Stimulated activated CD4-positive, alpha-beta T cell treated with anti-CD3 and anti-CD28 coated beads, Interleukin-4, amount 100 ng/mL, for 4 hours (primary cell): ENCODE data around the gene CLRN1.
"Not testable (repeated sequence)": the region's sequence is repeated elsewhere in the genome, so short reads cannot be mapped to it uniquely, and the experiment has no call there.

Source experiments
- DNase-seq, 2 experiments: peaks; one replicate each; pipeline ENCODE4 v3.0.0-alpha.2; 2020

The CLRN1 gene

GRCh38 chr3:150972366-150973071, at the start of gene CLRN1:
Gene CLRN1, minus strand, starts transcription at chr3:150972727. Its CDS starts 19 bp downstream, at chr3:150972708.
- no peak for DNase-seq

- DNase-seq, result no peak
Observed at GRCh38 chr3:151016478-151016795, 43.9 kb upstream of the CLRN1 start.

- DNase-seq, result no peak
Observed at GRCh38 chr3:151015767-151016477, 43.4 kb upstream of the CLRN1 start.

GRCh38 chr3:151015181-151015580, 42.7 kb upstream of the CLRN1 start:
- no peak for DNase-seq

GRCh38 chr3:151014501-151015018, 42.0 kb upstream of the CLRN1 start:
- no peak for DNase-seq

- DNase-seq, result no peak
Observed at GRCh38 chr3:151012753-151013152, 40.2 kb upstream of the CLRN1 start.

- DNase-seq, result no peak
Observed at GRCh38 chr3:151011427-151011826, 38.9 kb upstream of the CLRN1 start.

- DNase-seq, result no peak
Observed at GRCh38 chr3:151009981-151010380, 37.5 kb upstream of the CLRN1 start.

- no peak for DNase-seq
Observed at GRCh38 chr3:151009430-151009829, 36.9 kb upstream of the CLRN1 start.

GRCh38 chr3:151008699-151009098, 36.2 kb upstream of the CLRN1 start:
- no peak for DNase-seq

GRCh38 chr3:151003768-151004134, 31.2 kb upstream of the CLRN1 start:
- no peak for DNase-seq

GRCh38 chr3:151003029-151003767, 30.7 kb upstream of the CLRN1 start:
- DNase-seq, result no peak

- no peak for DNase-seq
Observed at GRCh38 chr3:151002003-151002981, 29.8 kb upstream of the CLRN1 start.

GRCh38 chr3:150998996-150999395, 26.5 kb upstream of the CLRN1 start:
- DNase-seq, result no peak

GRCh38 chr3:150996731-150997130, 24.2 kb upstream of the CLRN1 start:
- DNase-seq, result no peak

- DNase-seq, result no peak
Observed at GRCh38 chr3:150995510-150995909, 23.0 kb upstream of the CLRN1 start.

- no peak for DNase-seq
Observed at GRCh38 chr3:150989208-150989607, 16.7 kb upstream of the CLRN1 start.

- not testable (repeated sequence) for DNase-seq
Observed at GRCh38 chr3:150988395-150988794, 15.9 kb upstream of the CLRN1 start.

- no peak for DNase-seq
Observed at GRCh38 chr3:150985711-150986110, 13.2 kb upstream of the CLRN1 start.

GRCh38 chr3:150984066-150984465, 11.5 kb upstream of the CLRN1 start:
- no peak for DNase-seq

- DNase-seq, result no peak
Observed at GRCh38 chr3:150978566-150979148, 6.1 kb upstream of the CLRN1 start.

- DNase-seq, result no peak
Observed at GRCh38 chr3:150975992-150976368, 3.5 kb upstream of the CLRN1 start.
